ENCODE results near the gene SLC24A3. TPM values are rescaled to one million over a fixed set of nuclear protein-coding genes. Genes with fewer than 3 reads are reported as not detected.

SLC24A3 gene
- polyA plus RNA-seq, 1 donor: 9.9 TPM

GRCh38 chr20:19554666-19555065 is 342.2 kb downstream of the SLC24A3 start:
- H3K36me3 ChIP-seq (ENCODE audit: control insufficient read depth, insufficient read depth, low read length): no peaks in the 10 kb centered on the region
- no peak overlapping the region for H3K4me3 ChIP-seq (ENCODE audit: low read length)
- H3K27me3 ChIP-seq (ENCODE audit: control insufficient read depth, insufficient read depth, low read length): no peaks in the 10 kb centered on the region
- WGBS (ENCODE audit: insufficient coverage, low lambda C conversion rate): 100% methylated on average over 1 of the region's 1 CpG
- DNase-seq: no peak
- H3K4me1 ChIP-seq (ENCODE audit: control insufficient read depth, insufficient read depth, low read length): no peaks in the 10 kb centered on the region
- H3K9me3 ChIP-seq (ENCODE audit: control insufficient read depth, low read depth, low read length): no peaks in the 10 kb centered on the region
- no peak overlapping the region for H3K27ac ChIP-seq (ENCODE audit: low read length)

- H3K36me3 ChIP-seq (ENCODE audit: control insufficient read depth, insufficient read depth, low read length): no peaks in the 10 kb centered on the region
- H3K4me1 ChIP-seq (ENCODE audit: control insufficient read depth, insufficient read depth, low read length): no peaks in the 10 kb centered on the region
- no peaks in the 10 kb centered on the region for H3K27me3 ChIP-seq (ENCODE audit: control insufficient read depth, insufficient read depth, low read length)
- no peak for DNase-seq
- H3K9me3 ChIP-seq (ENCODE audit: control insufficient read depth, low read depth, low read length): no peaks in the 10 kb centered on the region
- H3K4me3 ChIP-seq (ENCODE audit: low read length): no peak overlapping the region
- H3K27ac ChIP-seq (ENCODE audit: low read length): no peak overlapping the region
Measured at GRCh38 chr20:19555726-19556125, 343.3 kb downstream of the SLC24A3 start.

- DNase-seq: no peak
- Histone ChIP-seq H3K27me3 (ENCODE audit: control insufficient read depth, insufficient read depth, low read length) (no peaks in the 10 kb centered on the region), H3K4me1 (ENCODE audit: control insufficient read depth, insufficient read depth, low read length) (no peaks in the 10 kb centered on the region), H3K27ac (ENCODE audit: low read length) (no peak overlapping the region), H3K9me3 (ENCODE audit: control insufficient read depth, low read depth, low read length) (no peaks in the 10 kb centered on the region), H3K36me3 (ENCODE audit: control insufficient read depth, insufficient read depth, low read length) (no peaks in the 10 kb centered on the region), H3K4me3 (ENCODE audit: low read length) (no peak overlapping the region)
- WGBS (ENCODE audit: insufficient coverage, low lambda C conversion rate): no CpG with 5 or more reads among the region's 1 CpG
Measured at GRCh38 chr20:19557291-19557690, 344.8 kb downstream of the SLC24A3 start.

DNA sequence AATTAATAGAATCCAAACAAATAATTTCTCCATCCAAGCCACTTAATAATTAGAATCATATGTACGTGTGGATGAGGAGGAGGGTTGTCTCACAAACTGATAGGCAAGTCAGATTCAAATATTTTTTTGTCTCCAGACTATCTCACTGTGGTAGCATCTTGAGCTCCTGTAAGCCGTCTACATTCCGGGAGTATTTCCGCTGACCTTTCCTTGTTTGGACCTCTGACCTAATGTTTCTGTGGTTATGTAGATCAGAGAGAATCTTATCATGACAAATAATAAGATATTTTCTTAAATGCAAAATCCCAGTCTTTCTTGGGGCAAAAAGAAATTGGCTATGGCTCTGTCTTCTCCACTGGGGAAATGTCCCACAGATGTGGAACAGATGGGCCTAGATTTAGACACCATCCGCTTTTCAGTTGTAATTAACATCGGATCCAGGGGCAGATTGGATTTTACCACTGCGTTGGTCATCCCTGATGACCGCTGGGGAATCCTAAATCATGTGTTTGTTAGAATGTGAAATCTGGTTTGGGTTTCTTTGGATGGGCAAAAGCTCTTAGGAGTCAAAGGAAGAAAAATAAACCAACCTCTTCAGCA is 348.5 kb downstream of the SLC24A3 start:
- no peak overlapping the region for H3K4me3 ChIP-seq (ENCODE audit: low read length)
- no peak for DNase-seq
- no peaks in the 10 kb centered on the region for H3K36me3 ChIP-seq (ENCODE audit: control insufficient read depth, insufficient read depth, low read length)
- no peaks in the 10 kb centered on the region for H3K9me3 ChIP-seq (ENCODE audit: control insufficient read depth, low read depth, low read length)
- H3K27ac ChIP-seq (ENCODE audit: low read length): no peak overlapping the region
- no peaks in the 10 kb centered on the region for H3K27me3 ChIP-seq (ENCODE audit: control insufficient read depth, insufficient read depth, low read length)
- WGBS (ENCODE audit: insufficient coverage, low lambda C conversion rate): 100% methylated on average over 1 of the region's 8 CpGs
- H3K4me1 ChIP-seq (ENCODE audit: control insufficient read depth, insufficient read depth, low read length): no peaks in the 10 kb centered on the region

DNA sequence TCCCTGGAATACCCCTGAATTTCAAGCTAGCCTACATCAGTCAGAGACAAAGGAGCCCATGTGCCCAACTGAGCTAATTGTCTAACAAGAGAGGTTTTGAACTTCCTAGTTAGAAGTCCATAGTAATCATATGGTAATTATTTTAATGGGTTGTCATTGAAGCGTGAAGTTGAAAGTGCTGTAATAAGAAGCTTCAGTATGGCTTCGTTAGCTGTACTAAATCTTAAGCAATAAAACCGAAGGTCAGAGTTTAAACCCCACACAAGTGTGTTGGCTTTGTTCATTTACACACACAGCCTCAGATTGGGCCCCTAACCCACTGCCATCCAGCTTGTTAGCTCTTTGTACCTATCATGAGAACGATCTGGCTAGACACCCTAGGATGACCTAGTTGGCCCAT is 350.0 kb downstream of the SLC24A3 start:
- Histone ChIP-seq H3K36me3 (ENCODE audit: control insufficient read depth, insufficient read depth, low read length) (no peaks in the 10 kb centered on the region), H3K4me3 (ENCODE audit: low read length) (no peak overlapping the region), H3K27ac (ENCODE audit: low read length) (no peak overlapping the region), H3K9me3 (ENCODE audit: control insufficient read depth, low read depth, low read length) (no peaks in the 10 kb centered on the region), H3K4me1 (ENCODE audit: control insufficient read depth, insufficient read depth, low read length) (no peaks in the 10 kb centered on the region), H3K27me3 (ENCODE audit: control insufficient read depth, insufficient read depth, low read length) (no peaks in the 10 kb centered on the region)
- no CpG with 5 or more reads among the region's 4 CpGs for WGBS (ENCODE audit: insufficient coverage, low lambda C conversion rate)
- no peak for DNase-seq

DNA sequence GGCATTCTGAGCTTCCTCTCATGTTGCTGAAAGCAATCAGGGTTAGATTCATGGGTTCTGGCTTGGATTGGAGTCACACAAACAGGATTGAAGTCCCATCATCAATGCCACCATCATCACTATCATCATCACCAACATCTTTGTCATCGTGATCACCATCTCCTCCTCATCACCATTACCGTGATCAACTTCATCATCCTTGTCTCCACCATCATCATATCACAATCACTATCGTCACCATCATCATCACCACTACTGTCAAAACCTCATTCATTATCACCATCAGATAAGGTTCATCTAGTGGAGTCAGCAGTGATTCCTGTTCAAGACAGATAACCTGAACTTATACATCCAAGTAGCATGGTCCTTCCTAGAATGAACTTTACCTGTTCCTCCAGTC is 351.8 kb downstream of the SLC24A3 start:
- H3K27me3 ChIP-seq (ENCODE audit: control insufficient read depth, insufficient read depth, low read length): no peaks in the 10 kb centered on the region
- no peaks in the 10 kb centered on the region for H3K36me3 ChIP-seq (ENCODE audit: control insufficient read depth, insufficient read depth, low read length)
- no peak overlapping the region for H3K27ac ChIP-seq (ENCODE audit: low read length)
- no peaks in the 10 kb centered on the region for H3K4me1 ChIP-seq (ENCODE audit: control insufficient read depth, insufficient read depth, low read length)
- no peak for DNase-seq
- no peak overlapping the region for H3K4me3 ChIP-seq (ENCODE audit: low read length)
- H3K9me3 ChIP-seq (ENCODE audit: control insufficient read depth, low read depth, low read length): no peaks in the 10 kb centered on the region
- WGBS (ENCODE audit: insufficient coverage, low lambda C conversion rate): 100% methylated on average over 2 of the region's 3 CpGs

- Histone ChIP-seq H3K9me3 (ENCODE audit: control insufficient read depth, low read depth, low read length) (no peaks in the 10 kb centered on the region), H3K4me3 (ENCODE audit: low read length) (no peak overlapping the region), H3K27me3 (ENCODE audit: control insufficient read depth, insufficient read depth, low read length) (no peaks in the 10 kb centered on the region), H3K4me1 (ENCODE audit: control insufficient read depth, insufficient read depth, low read length) (no peaks in the 10 kb centered on the region), H3K27ac (ENCODE audit: low read length) (no peak overlapping the region), H3K36me3 (ENCODE audit: control insufficient read depth, insufficient read depth, low read length) (no peaks in the 10 kb centered on the region)
- no peak for DNase-seq
- whole genome bisulfite sequencing (ENCODE audit: insufficient coverage, low lambda C conversion rate): no CpG with 5 or more reads among the region's 2 CpGs
Measured at GRCh38 chr20:19565736-19566135, 353.3 kb downstream of the SLC24A3 start.

GRCh38 chr20:19566226-19566945 is 353.9 kb downstream of the SLC24A3 start:
- no peaks in the 10 kb centered on the region for H3K27me3 ChIP-seq (ENCODE audit: control insufficient read depth, insufficient read depth, low read length)
- H3K4me1 ChIP-seq (ENCODE audit: control insufficient read depth, insufficient read depth, low read length): no peaks in the 10 kb centered on the region
- WGBS (ENCODE audit: insufficient coverage, low lambda C conversion rate): 100% methylated on average over 1 of the region's 3 CpGs
- no peak overlapping the region for H3K4me3 ChIP-seq (ENCODE audit: low read length)
- H3K27ac ChIP-seq (ENCODE audit: low read length): no peak overlapping the region
- DNase-seq: no peak
- H3K9me3 ChIP-seq (ENCODE audit: control insufficient read depth, low read depth, low read length): no peaks in the 10 kb centered on the region
- H3K36me3 ChIP-seq (ENCODE audit: control insufficient read depth, insufficient read depth, low read length): no peaks in the 10 kb centered on the region

GRCh38 chr20:19568128-19568527 is 355.7 kb downstream of the SLC24A3 start:
- Histone ChIP-seq H3K9me3 (ENCODE audit: control insufficient read depth, low read depth, low read length) (no peaks in the 10 kb centered on the region), H3K36me3 (ENCODE audit: control insufficient read depth, insufficient read depth, low read length) (no peaks in the 10 kb centered on the region), H3K27me3 (ENCODE audit: control insufficient read depth, insufficient read depth, low read length) (no peaks in the 10 kb centered on the region), H3K27ac (ENCODE audit: low read length) (no peak overlapping the region), H3K4me3 (ENCODE audit: low read length) (no peak overlapping the region), H3K4me1 (ENCODE audit: control insufficient read depth, insufficient read depth, low read length) (no peaks in the 10 kb centered on the region)
- WGBS (ENCODE audit: insufficient coverage, low lambda C conversion rate): no CpG with 5 or more reads among the region's 2 CpGs
- no peak for DNase-seq

GRCh38 chr20:19571996-19572395 is 359.6 kb downstream of the SLC24A3 start:
- no CpG with 5 or more reads among the region's 2 CpGs for WGBS (ENCODE audit: insufficient coverage, low lambda C conversion rate)
- Histone ChIP-seq H3K36me3 (ENCODE audit: control insufficient read depth, insufficient read depth, low read length) (no peaks in the 10 kb centered on the region), H3K4me3 (ENCODE audit: low read length) (no peak overlapping the region), H3K27ac (ENCODE audit: low read length) (no peak overlapping the region), H3K9me3 (ENCODE audit: control insufficient read depth, low read depth, low read length) (no peaks in the 10 kb centered on the region), H3K4me1 (ENCODE audit: control insufficient read depth, insufficient read depth, low read length) (no peaks in the 10 kb centered on the region), H3K27me3 (ENCODE audit: control insufficient read depth, insufficient read depth, low read length) (no peaks in the 10 kb centered on the region)
- no peak for DNase-seq

DNA sequence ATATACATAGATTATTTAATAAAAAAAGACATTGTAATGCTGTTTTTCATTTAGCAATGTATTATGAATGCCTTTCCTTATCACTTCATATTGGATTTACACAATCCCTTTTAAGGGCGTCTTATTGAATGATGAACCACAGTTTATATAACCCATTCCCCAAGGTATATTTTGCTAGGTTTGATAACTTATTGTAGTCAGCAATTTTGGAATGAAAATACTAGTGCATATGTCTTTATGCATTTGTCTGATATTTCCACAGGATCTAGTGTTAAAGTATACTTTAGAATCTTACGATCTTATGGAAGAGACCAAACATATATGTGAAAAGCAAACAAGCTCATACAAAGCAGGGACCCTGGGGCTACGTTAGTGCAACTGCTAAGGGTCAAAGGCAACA is 365.2 kb downstream of the SLC24A3 start:
- DNase-seq: no peak
- no peaks in the 10 kb centered on the region for H3K27me3 ChIP-seq (ENCODE audit: control insufficient read depth, insufficient read depth, low read length)
- 20% methylated on average over 1 of the region's 3 CpGs for WGBS (ENCODE audit: insufficient coverage, low lambda C conversion rate)
- H3K9me3 ChIP-seq (ENCODE audit: control insufficient read depth, low read depth, low read length): no peaks in the 10 kb centered on the region
- H3K36me3 ChIP-seq (ENCODE audit: control insufficient read depth, insufficient read depth, low read length): no peaks in the 10 kb centered on the region
- no peak overlapping the region for H3K4me3 ChIP-seq (ENCODE audit: low read length)
- H3K4me1 ChIP-seq (ENCODE audit: control insufficient read depth, insufficient read depth, low read length): no peaks in the 10 kb centered on the region
- no peak overlapping the region for H3K27ac ChIP-seq (ENCODE audit: low read length)
